ENCODE results near the gene PIP4K2C.
A peak's percentile ranks its signal among the peaks of the same experiment; 100 is the strongest.
"Not testable (repeated sequence)": the region's sequence is repeated elsewhere in the genome, so short reads cannot be mapped to it uniquely, and the experiment has no call there.

Gene PIP4K2C

DNA sequence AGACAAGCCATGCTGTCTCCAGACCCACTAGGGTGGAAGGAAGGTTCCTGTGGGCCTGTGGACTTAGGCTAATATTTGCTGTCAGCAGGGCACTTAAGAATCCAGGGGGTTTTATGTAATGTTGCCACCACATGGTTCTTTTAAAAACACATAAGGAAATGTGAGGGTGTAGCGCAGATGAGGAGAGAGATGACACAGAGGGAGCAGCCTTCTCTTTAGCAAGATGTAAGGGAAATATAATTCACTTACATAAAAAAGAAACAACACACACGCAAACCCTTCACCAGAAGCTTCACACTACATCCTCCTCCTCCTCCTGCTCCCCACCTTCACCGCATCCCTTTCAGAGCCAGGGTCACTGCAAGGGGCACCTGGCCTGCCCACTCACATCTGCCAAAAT is 4.9 kb upstream of the PIP4K2C start:
- DNase-seq (ENCODE audit: low read depth): no peak
- H3K4me3 ChIP-seq (ENCODE audit: low read depth, low read length): no peak overlapping the region
- TF ChIP-seq, protein P1, sequence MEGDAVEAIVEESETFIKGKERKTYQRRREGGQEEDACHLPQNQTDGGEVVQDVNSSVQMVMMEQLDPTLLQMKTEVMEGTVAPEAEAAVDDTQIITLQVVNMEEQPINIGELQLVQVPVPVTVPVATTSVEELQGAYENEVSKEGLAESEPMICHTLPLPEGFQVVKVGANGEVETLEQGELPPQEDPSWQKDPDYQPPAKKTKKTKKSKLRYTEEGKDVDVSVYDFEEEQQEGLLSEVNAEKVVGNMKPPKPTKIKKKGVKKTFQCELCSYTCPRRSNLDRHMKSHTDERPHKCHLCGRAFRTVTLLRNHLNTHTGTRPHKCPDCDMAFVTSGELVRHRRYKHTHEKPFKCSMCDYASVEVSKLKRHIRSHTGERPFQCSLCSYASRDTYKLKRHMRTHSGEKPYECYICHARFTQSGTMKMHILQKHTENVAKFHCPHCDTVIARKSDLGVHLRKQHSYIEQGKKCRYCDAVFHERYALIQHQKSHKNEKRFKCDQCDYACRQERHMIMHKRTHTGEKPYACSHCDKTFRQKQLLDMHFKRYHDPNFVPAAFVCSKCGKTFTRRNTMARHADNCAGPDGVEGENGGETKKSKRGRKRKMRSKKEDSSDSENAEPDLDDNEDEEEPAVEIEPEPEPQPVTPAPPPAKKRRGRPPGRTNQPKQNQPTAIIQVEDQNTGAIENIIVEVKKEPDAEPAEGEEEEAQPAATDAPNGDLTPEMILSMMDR (IDR thresholded peaks at IDR 0.05; ENCODE audit: insufficient read depth, low read depth, low read length, missing control alignments): no peak

DNA sequence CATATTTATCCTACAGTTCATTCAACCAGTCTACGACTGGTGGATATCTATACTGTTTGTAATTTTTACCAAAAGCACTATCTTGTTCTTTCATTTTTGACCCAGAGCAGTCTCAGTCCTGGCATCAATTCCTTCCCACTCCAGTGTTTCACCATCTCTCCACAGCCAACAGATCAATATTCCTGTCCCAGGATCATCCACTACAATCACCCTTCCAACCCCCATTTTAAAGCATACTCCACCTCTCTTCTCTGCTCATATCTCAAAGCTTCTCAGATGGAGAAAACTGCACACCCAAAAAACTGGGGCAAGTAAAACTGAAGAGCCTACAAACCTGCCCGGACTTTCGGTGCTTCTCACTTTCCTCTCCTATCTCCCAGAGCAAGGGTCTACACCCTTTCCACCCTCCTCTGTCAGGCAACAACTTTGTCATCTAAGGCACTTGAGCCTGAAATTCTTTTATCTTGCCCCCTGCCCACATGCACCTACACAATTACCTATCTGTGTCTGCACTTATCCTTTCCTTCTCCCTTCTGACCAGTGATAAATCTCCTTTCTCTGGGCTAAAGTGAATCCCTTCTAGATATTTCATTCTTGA is 4.1 kb upstream of the PIP4K2C start:
- TF ChIP-seq, protein P1 (IDR thresholded peaks at IDR 0.05; ENCODE audit: insufficient read depth, low read depth, low read length, missing control alignments): no peak
- no peak for DNase-seq (ENCODE audit: low read depth)

DNA sequence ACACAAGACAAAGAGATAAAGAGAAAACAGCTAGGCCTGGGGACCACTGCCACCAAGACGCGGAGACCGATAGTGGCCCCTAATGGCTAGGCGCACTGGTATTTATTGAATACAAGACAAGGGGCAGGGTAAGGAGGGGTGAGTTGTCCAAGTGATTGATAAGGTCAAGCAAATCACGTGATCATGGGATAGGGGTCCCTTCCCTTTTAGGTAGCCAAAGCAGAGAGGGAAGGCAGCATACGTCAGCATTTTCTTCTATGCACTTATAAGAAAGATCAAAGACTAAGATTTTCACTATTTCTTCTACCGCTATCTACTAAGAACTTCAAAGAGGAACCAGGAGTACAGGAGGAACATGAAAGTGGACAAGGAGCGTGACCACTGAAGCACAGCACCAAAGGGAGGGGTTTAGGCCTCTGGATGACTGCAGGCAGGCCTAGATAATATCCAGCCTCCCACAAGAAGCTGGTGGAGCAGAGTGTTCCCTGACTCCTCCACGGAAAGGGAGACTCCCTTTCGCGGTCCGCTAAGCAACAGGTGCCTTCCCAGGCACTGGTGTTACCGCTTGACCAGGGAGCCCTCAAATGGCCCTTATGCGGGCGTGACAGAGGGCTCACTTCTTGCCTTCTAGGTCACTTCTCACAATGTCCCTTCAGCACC is 1.9 kb upstream of the PIP4K2C start:
- H3K4me3 ChIP-seq (ENCODE audit: low read depth, low read length); DNase-seq (ENCODE audit: low read depth): not testable (repeated sequence)

More for the DNA sequence above, 4.1 kb upstream of the PIP4K2C start:
- no peak overlapping the region for H3K4me3 ChIP-seq (ENCODE audit: low read depth, low read length)

DNA sequence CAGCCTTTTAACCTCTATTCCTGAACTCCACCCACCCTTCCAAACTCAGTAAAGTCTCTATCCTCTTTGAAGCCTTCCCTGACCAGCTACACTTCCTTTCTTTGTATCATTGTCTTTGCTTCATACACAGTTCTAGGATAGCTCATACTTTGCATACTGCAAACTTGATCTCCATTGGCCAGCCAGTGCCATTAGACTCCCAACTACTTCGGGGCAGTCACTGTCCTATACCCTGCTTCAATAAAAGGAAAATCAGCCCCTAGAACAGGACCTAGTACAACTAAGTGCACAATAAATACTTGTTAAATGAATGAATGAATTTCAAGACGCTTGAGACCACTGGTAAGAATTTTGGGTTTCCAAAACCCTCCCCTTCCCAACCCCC is 521 bp upstream of the PIP4K2C start:
- H3K4me3 ChIP-seq (ENCODE audit: low read depth, low read length): peak overlapping the region; percentile 92
- TF ChIP-seq, protein P1 (IDR thresholded peaks at IDR 0.05; ENCODE audit: insufficient read depth, low read depth, low read length, missing control alignments): no peak
- DNase-seq (ENCODE audit: low read depth): no peak

DNA sequence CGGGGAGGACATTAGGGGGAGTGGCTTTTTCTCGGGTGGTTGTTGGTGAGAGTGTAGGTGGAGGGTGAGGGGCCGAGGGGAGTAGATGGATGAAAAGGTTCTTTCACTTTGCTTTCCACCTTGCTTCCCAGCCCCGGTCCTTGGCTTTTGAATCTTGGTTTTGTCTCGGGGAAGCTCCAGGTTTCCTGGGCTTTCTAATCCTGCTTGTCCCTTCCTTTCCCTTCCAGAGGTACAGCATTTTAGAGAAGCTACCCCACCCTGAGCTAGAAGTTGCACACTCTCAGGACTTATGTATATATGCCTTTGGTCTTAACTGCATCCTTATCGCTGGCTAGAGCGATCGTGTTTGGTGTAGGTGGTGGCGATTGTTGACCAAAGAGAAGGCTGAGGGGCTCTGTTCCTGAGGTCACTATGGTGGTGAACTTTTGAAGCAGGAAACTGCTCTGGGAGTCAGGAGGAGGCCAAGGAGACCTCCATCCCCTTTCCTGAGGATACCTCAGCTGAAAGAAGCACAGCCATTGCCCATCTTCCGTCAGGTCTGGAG is 862 bp downstream of the PIP4K2C start:
- no peak for DNase-seq (ENCODE audit: low read depth)
- TF ChIP-seq, protein P1 (IDR thresholded peaks at IDR 0.05; ENCODE audit: insufficient read depth, low read depth, low read length, missing control alignments): no peak
- peak overlapping the region; percentile 92 for H3K4me3 ChIP-seq (ENCODE audit: low read depth, low read length)

DNA sequence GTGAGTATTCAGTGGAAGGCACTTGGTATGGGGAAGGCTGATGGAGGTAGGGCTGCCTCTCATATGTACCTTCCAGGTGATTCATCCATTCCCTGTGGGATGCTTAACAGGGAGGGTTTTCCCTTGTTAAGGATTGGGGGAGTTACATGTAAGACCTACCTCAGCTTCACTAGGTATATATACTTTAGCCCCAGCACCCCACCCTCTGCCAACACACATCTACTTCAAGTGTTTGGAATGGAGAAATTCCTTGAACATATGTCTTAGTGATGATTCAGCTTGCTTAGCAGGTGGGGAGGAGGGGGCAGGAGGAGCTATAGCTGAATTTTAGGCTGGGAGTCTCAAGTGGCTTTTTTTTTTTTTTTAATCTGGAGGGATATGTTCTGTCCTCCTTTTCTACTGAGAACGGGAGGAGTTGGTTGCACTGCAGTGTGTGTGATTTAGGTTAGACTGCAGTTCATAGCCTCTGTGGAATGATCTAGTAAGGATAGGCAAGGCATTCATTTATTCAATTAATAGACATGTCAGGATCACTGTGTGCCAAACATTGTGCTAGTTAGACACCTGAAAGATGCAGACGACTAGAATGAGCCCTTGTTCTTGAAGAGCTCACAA is 1.7 kb downstream of the PIP4K2C start:
- no peak overlapping the region for H3K4me3 ChIP-seq (ENCODE audit: low read depth, low read length)

DNA sequence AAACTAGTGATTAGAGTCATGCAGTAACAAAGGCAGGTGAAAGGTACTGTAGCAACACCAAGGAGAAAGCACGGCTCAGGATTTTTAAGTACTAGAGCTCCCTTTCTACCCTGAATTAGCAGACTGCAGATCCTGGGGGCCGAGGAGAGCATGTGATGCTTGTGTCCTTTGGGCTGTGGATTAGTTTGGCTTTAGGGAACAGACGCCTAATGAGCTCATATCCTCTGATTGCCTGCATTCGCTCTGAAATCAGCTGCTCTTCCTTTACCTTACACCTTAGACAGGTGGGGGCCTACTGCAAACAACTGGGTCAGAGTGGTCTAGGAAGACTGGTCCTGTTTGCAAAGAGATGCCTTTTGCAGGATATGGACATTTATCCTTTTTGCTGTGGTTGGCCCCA is 2.2 kb downstream of the PIP4K2C start:
- no peak overlapping the region for H3K4me3 ChIP-seq (ENCODE audit: low read depth, low read length)
- no peak for DNase-seq (ENCODE audit: low read depth)
- TF ChIP-seq, protein P1 (IDR thresholded peaks at IDR 0.05; ENCODE audit: insufficient read depth, low read depth, low read length, missing control alignments): no peak

More for the DNA sequence above, 1.7 kb downstream of the PIP4K2C start:
- TF ChIP-seq, protein P1 (IDR thresholded peaks at IDR 0.05; ENCODE audit: insufficient read depth, low read depth, low read length, missing control alignments): no peak
- no peak for DNase-seq (ENCODE audit: low read depth)
